SK-N-SH (cell line): ENCODE measurements around the gene MBP.

Source experiments
- CTCF ChIP-seq: fragments of 200-600 bp; sonication (generic); IDR thresholded peaks from 2 replicates; pipeline ENCODE4 v1.6.1; 2017; ENCODE audit warnings: antibody characterized with exemption, mild to moderate bottlenecking, moderate library complexity
- EP300 ChIP-seq, 2 experiments: IDR thresholded peaks; 2 replicates each; pipeline versions ENCODE4 v1.4.0 to v1.6.1; 2012; ENCODE audit warnings: borderline replicate concordance in 1 of 2, low read depth in 1 of 2, low read length in 1 of 2
- EZH2phosphoT487 ChIP-seq: fragments of 200-600 bp; sonication (generic); IDR thresholded peaks from 2 replicates; pipeline ENCODE4 v1.6.1; 2017; ENCODE audit warnings: low read depth, mixed run types, mild to moderate bottlenecking, antibody characterized with exemption, moderate library complexity, borderline replicate concordance
- GABPA ChIP-seq: IDR thresholded peaks from 2 replicates; pipeline ENCODE4 v1.4.0; 2012; ENCODE audit warnings: low read depth, mild to moderate bottlenecking
- MAX ChIP-seq: IDR thresholded peaks from 2 replicates; pipeline ENCODE4 v1.4.0; 2012; ENCODE audit warnings: low read depth
- NFIC ChIP-seq: IDR thresholded peaks from 2 replicates; pipeline ENCODE4 v1.4.0; 2012; ENCODE audit warnings: borderline replicate concordance
- NRF1 ChIP-seq: IDR thresholded peaks from 2 replicates; pipeline ENCODE4 v1.6.1; 2012; ENCODE audit warnings: low read depth, mild to moderate bottlenecking, low read length
- POLR2AphosphoS5 ChIP-seq: IDR thresholded peaks from 2 replicates; pipeline ENCODE4 v1.6.1; 2012; ENCODE audit warnings: low read depth, low read length
- RAD21 ChIP-seq: IDR thresholded peaks from 2 replicates; pipeline ENCODE4 v1.6.1; 2012; ENCODE audit warnings: mild to moderate bottlenecking, low read length
- REST ChIP-seq: IDR thresholded peaks from 2 replicates; pipeline ENCODE4 v1.6.1; 2012; ENCODE audit warnings: mild to moderate bottlenecking, low read depth, low read length, moderate library complexity
- RFX5 ChIP-seq: IDR thresholded peaks from 2 replicates; pipeline ENCODE4 v1.6.1; 2012; ENCODE audit warnings: mild to moderate bottlenecking, improper control_type of control experiment, low read length
- TAF1 ChIP-seq: IDR thresholded peaks from 2 replicates; pipeline ENCODE4 v1.6.1; 2012; ENCODE audit warnings: low read depth, mild to moderate bottlenecking, low read length, moderate library complexity, borderline replicate concordance
- USF1 ChIP-seq: IDR thresholded peaks from 2 replicates; pipeline ENCODE4 v1.4.0; 2012; ENCODE audit warnings: low read depth, borderline replicate concordance
- USF2 ChIP-seq: fragments of 150-350 bp; IDR thresholded peaks from 2 replicates; pipeline ENCODE4 v1.6.1; 2017; ENCODE audit warnings: antibody characterized with exemption, low read length, low read depth, borderline replicate concordance

GRCh38 chr18:76970770-76971559 lies 161.6 kb downstream of the MBP start:
- TF ChIP-seq CTCF (no peak), EZH2phosphoT487 (no peak), NRF1 (no peak), TAF1 (no peak), EP300 (IDR thresholded peaks at IDR 0.05; ENCODE audit: borderline replicate concordance in 1 of 2, low read depth in 1 of 2, low read length in 1 of 2) (no peak), REST (no peak), MAX (no peak), POLR2AphosphoS5 (no peak), USF1 (no peak), RFX5 (no peak), NFIC (no peak), RAD21 (no peak), USF2 (no peak), GABPA (no peak)
